ENCODE data around the gene DDAH2.

DNA sequence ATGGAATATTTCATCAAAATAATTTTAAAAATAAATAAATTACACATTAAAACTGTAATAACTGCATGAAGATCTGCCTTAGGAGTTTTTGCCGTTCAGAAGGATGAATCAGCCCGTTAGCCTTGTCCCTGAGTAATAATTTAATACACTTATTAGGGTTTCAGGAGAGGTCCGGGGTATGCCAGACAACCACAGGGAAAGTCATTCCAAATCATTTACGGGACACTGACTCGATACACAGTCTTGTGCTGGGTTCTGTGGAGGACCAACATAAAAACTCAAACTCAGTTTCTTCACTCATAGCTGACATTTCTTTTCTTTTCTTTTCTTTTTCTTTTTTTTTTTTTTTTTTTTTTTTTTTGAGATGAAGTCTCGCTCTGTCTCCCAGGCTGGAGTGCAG lies 23.2 kb downstream of the DDAH2 start:
- TF ChIP-seq POLR2AphosphoS5 (IDR thresholded peaks at IDR 0.05; ENCODE audit: low read depth, low read length): no peak
- TF ChIP-seq POLR2A (IDR thresholded peaks at IDR 0.05; ENCODE audit: low read depth, low read length): no peak
- TF ChIP-seq TAF1 (IDR thresholded peaks at IDR 0.05; ENCODE audit: borderline replicate concordance, low read depth, low read length): no peak
